ENCODE measurements around the gene UBQLN1.
A peak's percentile ranks its signal among the peaks of the same experiment; 100 is the strongest.
"Not testable (repeated sequence)": the region's sequence is repeated elsewhere in the genome, so short reads cannot be mapped to it uniquely, and the experiment has no call there.

Gene UBQLN1

DNA sequence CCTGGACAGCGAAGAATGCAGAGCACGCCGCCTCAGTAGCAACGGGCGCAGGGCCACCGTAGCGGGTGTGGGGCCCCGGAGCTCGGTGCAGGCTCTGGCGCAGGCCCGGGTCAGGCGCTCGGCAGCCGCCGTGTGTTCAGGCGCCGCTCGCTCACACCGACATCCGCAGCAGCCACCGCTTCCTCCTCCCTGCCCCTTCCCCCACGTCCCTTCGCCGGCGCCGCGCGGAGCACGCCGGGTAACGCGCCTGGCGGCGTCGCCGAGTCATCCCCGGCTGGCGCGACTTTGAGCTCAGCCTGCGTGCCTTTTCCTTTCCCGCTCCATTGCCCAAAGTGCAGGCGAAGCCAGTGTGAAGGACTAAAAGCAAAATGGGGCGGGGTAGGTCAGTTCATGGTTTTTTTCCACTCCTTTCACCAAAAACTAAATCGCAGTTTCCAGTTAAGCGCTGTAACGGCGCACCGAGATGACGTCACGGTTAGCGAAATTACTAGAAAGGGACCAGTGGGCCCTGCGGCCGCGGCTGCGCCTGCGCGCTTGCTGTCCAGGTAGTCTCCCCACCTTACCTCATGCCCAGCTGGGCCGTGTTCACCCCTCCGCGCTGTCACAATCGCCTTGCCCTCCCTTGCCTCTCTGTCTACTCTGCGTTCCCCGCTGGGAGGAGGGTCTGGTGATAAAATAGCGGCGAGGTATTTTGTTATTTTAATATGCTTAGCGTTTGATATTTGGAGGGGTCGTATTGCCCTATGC is at the start of gene UBQLN1:
Gene UBQLN1 (minus strand): TSS at position 191 of the 747 bp plus-strand sequence. CDS start 279 bp downstream, outside the sequence.
- peak; percentile 88 for DNase-seq

DNA sequence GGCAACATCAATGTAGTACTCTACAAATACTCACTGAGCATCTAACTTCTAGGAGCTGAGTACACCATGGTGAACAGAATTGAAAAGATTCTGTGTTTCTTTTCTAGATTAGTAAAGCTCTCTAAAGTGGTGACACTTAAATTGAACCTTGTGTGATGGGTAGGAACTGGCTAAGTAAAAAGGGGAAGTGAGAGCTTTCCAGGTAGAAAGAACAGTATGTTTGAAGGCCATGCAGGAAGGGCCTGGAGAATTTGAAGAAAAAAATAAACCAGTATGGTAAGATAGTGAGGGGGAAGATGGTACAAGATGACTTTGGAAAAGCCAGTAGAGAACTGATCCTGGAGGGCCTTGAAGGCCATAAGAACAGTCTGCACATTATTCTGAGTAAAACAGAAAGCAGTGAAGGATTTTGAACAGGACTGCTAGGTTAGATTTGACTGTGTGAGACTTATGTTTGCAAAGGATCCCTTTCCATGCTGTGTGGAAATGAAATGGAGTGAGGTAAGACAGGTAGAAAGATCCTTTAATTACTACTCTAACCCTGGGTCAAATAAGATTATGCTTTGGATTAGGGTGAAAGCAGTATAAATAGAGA is 46.7 kb upstream of the UBQLN1 start:
- no peak for DNase-seq

GRCh38 chr9:83749706-83750105 is 41.9 kb upstream of the UBQLN1 start:
- DNase-seq: no peak

DNA sequence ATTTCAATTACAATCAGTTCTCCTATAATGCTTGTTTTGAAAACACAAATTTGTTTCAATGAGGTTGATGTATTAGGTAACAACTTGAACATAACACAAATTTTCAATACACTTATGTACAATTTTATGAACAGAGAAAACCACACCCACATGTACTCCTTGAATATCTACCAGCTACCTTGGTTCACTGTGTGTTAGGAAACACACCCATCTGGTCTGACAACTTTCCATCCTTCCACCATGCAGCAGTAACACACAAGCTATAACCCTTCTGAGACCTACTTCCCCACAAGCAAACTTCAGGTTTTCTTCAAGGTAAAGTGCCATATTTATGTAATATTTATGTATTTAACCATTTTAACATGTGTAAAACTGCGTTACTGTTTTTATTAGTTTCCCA is 36.4 kb upstream of the UBQLN1 start:
- DNase-seq: no peak

DNA sequence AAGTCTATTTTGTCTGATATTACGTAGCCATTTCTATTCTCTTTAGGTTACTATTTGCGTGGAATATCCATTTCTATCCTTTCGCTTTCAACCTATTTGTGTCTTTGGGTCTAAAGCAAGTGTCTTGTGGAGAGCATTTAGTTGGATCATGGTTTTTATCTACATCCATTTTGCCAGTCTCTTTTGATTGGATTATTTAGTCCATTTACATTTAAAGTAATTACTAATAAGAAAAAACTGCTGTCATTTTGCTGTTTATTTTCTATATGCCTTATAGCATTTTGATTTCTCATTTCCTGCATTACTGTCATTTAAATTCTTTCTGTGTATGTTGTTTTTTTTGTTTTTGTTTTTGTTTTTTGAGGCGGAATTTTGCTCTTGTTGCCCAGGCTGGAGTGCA is 26.0 kb upstream of the UBQLN1 start:
- DNase-seq: no peak

GRCh38 chr9:83728591-83729368 is 21.0 kb upstream of the UBQLN1 start:
- not testable (repeated sequence) for DNase-seq

- DNase-seq: no peak
Measured at GRCh38 chr9:83724436-83724835, 16.7 kb upstream of the UBQLN1 start.

DNA sequence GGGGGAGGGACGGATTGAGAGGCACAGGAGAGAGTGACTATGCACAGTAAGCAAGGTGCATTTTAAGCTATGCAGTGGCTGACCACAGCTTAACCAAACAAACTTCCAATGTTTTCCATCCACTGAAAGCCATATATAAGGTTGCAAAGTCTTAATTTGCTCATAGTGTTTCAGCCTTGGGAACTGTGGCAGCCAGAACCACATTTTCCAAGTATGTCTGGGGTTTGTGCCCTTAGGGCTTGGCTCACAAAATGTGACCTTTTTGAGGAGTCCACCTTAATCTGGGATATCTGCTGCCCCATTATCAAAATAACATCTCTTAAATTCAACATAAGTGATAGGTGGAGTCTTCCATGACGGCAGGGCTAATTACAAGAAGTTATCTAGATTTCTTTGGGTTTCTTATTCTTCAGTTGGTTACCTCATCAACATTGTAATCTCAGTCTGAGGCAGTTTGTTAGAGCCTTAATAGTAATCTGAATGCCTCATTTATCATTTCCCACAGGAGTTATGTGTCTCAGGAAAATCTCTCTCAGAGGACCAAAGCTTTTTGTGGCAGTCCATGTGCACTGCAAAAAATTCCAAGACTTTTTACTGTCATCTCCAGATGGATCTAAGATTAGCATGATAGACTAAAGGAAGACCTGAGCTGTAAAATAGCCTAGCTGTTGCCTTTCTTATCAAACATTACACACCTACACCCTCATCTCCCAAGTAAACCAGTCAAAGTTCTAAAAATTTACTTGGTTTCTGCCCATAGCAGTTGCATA is 15.2 kb upstream of the UBQLN1 start:
- no peak for DNase-seq

GRCh38 chr9:83721509-83721908 is 13.8 kb upstream of the UBQLN1 start:
- DNase-seq: no peak

DNA sequence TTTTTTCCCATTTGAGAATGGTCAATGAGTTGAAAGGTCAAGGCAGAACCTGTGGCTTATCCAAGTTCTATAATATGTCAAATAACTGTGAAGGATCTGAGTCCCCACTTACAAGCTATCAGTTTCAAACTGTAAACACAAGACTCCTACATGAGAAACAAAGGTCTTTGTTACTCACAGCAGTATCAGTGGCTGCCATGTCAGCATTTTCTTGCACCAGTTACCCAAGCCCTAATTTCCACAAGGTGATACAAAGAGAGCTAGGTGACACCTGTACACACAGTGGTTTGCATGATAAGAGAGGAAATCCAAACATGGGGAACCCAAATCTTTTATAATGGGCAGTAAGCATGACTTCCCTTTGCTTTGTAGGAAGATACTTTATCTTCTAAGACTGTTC is 8.0 kb upstream of the UBQLN1 start:
- DNase-seq: no peak

GRCh38 chr9:83715221-83715620 is 7.5 kb upstream of the UBQLN1 start:
- DNase-seq: no peak

- no peak for DNase-seq
Measured at GRCh38 chr9:83714329-83714728, 6.6 kb upstream of the UBQLN1 start.

DNA sequence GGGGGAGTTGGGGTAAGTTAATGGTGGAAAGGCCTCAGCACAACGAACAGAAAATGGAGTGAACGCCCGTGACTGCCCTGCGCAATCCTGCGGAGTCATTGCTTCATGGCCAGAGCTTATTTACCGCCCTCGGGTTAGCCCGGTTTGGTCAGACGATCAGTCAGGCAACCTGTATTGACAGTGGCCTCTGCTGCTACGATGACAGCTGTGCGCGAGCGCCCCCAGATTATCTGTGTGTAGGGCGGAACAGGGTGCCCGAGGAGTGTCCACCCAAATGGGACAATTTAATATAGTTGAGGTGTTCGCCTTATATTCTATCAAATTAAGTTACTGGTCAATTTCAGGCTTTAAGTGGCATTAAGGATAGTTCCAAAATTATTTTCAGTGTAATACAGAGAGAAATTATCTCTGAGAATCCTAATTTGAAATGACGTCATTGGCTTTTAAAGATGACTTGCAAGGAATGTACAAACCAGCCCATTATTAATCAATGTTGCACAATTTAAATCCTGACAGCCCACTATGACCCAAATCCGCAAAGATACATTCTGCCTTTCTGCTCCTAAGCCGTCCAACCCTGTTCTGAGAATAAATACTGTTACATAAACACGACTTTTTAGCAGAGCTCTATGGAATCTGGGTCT is 879 bp upstream of the UBQLN1 start:
- peak; percentile 50 for DNase-seq

GRCh38 chr9:83707518-83707767 is 315 bp downstream of the UBQLN1 start:
- DNase-seq: peak; percentile 67

GRCh38 chr9:83706676-83707517 is 861 bp downstream of the UBQLN1 start:
- DNase-seq: peak; percentile 63

GRCh38 chr9:83705219-83705651 is 2.5 kb downstream of the UBQLN1 start:
- DNase-seq: not testable (repeated sequence)

DNA sequence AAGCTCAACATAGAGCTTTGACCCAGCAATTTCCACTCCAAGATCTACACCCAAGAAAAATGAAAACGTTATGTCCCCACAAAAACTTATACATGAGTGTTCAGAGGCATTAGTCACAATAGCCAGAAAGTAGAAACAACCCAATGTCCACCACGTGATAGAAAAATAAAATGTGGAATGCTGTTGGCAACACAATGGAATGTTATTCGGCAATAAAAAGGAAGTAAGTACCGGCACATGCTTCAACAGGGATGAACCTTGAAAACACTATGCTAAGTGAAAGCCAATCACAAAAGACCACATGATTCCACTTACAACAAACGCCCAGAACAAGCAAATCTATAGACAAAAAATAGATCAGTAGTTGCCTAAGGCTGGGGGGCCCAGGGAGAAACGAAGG is 6.0 kb downstream of the UBQLN1 start:
- no peak for DNase-seq

DNA sequence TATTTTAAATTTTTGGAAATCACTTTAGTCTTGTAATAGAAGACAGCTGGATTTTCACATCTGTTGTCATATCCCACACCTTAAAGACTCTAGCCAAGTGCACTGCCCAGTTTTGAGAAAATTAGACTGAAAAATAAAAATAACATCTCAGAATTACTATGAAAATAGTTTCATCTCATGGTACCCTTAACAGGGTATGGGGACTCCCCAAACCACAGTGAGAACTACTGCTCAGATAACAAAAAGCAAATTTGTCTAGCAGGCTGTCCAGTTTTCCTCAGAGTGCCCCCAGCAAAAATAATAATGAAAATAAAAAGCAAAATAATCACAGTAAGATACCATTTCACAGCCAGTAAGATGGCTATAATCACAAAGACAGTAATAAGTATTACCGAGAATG is 6.5 kb downstream of the UBQLN1 start:
- no peak for DNase-seq

- DNase-seq: no peak
Measured at GRCh38 chr9:83699615-83700014, 8.1 kb downstream of the UBQLN1 start.

- DNase-seq: no peak
Measured at GRCh38 chr9:83698976-83699585, 8.7 kb downstream of the UBQLN1 start.

- DNase-seq: no peak
Measured at GRCh38 chr9:83691492-83691891, 16.3 kb downstream of the UBQLN1 start.

Measured in stimulated activated CD4-positive, alpha-beta T cell treated with anti-CD3 and anti-CD28 coated beads, Interleukin-12 subunit alpha, Interleukin-12 subunit beta, amount 100 ng/mL, for 4 hours (primary cell).